ENCODE data around the gene SZRD1. TPM values are rescaled to one million over a fixed set of nuclear protein-coding genes. Genes with fewer than 3 reads are reported as not detected.
A peak's percentile ranks its signal among the peaks of the same experiment; 100 is the strongest.

Gene SZRD1
- total RNA-seq (127 TPM), polyA plus RNA-seq (ENCODE audit: insufficient read depth, low read depth, low replicate concordance) (77.3 TPM)
- long read RNA-seq, donor 1, transcript SZRD1-202 (3 exons, 3,447 nt): major isoform, 11 of 46 reads
- long read RNA-seq, donor 1, transcript SZRD1-201 (4 exons, 3,636 nt): minor isoform, 5 of 46 reads
- long read RNA-seq, donor 1, partial matches to known transcripts: 23 of 46 reads
- long read RNA-seq, donor 1, other reads (novel, unspliced or antisense): 0 of 46 reads
- long read RNA-seq, donor 2, transcript SZRD1-201 (4 exons, 3,636 nt): minor isoform, 12 of 63 reads
- long read RNA-seq, donor 2, transcript SZRD1-202 (3 exons, 3,447 nt): major isoform, 15 of 63 reads
- long read RNA-seq, donor 2, transcript SZRD1-210 (3 exons, 3,401 nt): minor isoform, 13 of 63 reads
- long read RNA-seq, donor 2, partial matches to known transcripts: 20 of 63 reads
- long read RNA-seq, donor 2, other reads (novel, unspliced or antisense): 0 of 63 reads
- long read RNA-seq, donor 3, transcript SZRD1-210 (3 exons, 3,401 nt): minor isoform, 14 of 113 reads
- long read RNA-seq, donor 3, transcript SZRD1-203 (4 exons, 892 nt): minor isoform, 8 of 113 reads
- long read RNA-seq, donor 3, transcript SZRD1-202 (3 exons, 3,447 nt): major isoform, 20 of 113 reads
- long read RNA-seq, donor 3, transcript SZRD1-201 (4 exons, 3,636 nt): minor isoform, 12 of 113 reads
- long read RNA-seq, donor 3, partial matches to known transcripts: 59 of 113 reads
- long read RNA-seq, donor 3, other reads (novel, unspliced or antisense): 0 of 113 reads
- long read RNA-seq, donor 4, transcript SZRD1-201 (4 exons, 3,636 nt): major isoform, 21 of 113 reads
- long read RNA-seq, donor 4, transcript SZRD1-210 (3 exons, 3,401 nt): major isoform, 21 of 113 reads
- long read RNA-seq, donor 4, transcript SZRD1-202 (3 exons, 3,447 nt): minor isoform, 16 of 113 reads
- long read RNA-seq, donor 4, transcript SZRD1-203 (4 exons, 892 nt): minor isoform, 11 of 113 reads
- long read RNA-seq, donor 4, partial matches to known transcripts: 44 of 113 reads
- long read RNA-seq, donor 4, other reads (novel, unspliced or antisense): 0 of 113 reads
- long read RNA-seq, donor 5, partial matches to known transcripts: 0 of 5 reads
- long read RNA-seq, donor 5, other reads (novel, unspliced or antisense): 0 of 5 reads
- long read RNA-seq, donor 6, transcript SZRD1-202 (3 exons, 3,447 nt): major isoform, 8 of 23 reads
- long read RNA-seq, donor 6, partial matches to known transcripts: 5 of 23 reads
- long read RNA-seq, donor 6, other reads (novel, unspliced or antisense): 0 of 23 reads
- long read RNA-seq, donor 7, transcript SZRD1-210 (3 exons, 3,401 nt): minor isoform, 5 of 64 reads
- long read RNA-seq, donor 7, transcript SZRD1-201 (4 exons, 3,636 nt): major isoform, 13 of 64 reads
- long read RNA-seq, donor 7, transcript SZRD1-202 (3 exons, 3,447 nt): minor isoform, 8 of 64 reads
- long read RNA-seq, donor 7, partial matches to known transcripts: 8 of 64 reads
- long read RNA-seq, donor 7, other reads (novel, unspliced or antisense): 29 of 64 reads
- long read RNA-seq, donor 8, transcript SZRD1-201 (4 exons, 3,636 nt): minor isoform, 9 of 93 reads
- long read RNA-seq, donor 8, transcript SZRD1-202 (3 exons, 3,447 nt): major isoform, 16 of 93 reads
- long read RNA-seq, donor 8, transcript SZRD1-210 (3 exons, 3,401 nt): minor isoform, 9 of 93 reads
- long read RNA-seq, donor 8, transcript SZRD1-203 (4 exons, 892 nt): minor isoform, 5 of 93 reads
- long read RNA-seq, donor 8, partial matches to known transcripts: 54 of 93 reads
- long read RNA-seq, donor 8, other reads (novel, unspliced or antisense): 0 of 93 reads
- long read RNA-seq, donor 9, transcript SZRD1-202 (3 exons, 3,447 nt): minor isoform, 6 of 32 reads
- long read RNA-seq, donor 9, transcript SZRD1-210 (3 exons, 3,401 nt): major isoform, 7 of 32 reads
- long read RNA-seq, donor 9, partial matches to known transcripts: 15 of 32 reads
- long read RNA-seq, donor 9, other reads (novel, unspliced or antisense): 0 of 32 reads
- long read RNA-seq, donor 10, transcript SZRD1-210 (3 exons, 3,401 nt): minor isoform, 8 of 48 reads
- long read RNA-seq, donor 10, transcript SZRD1-201 (4 exons, 3,636 nt): minor isoform, 9 of 48 reads
- long read RNA-seq, donor 10, transcript SZRD1-203 (4 exons, 892 nt): minor isoform, 5 of 48 reads
- long read RNA-seq, donor 10, transcript SZRD1-202 (3 exons, 3,447 nt): major isoform, 10 of 48 reads
- long read RNA-seq, donor 10, partial matches to known transcripts: 16 of 48 reads
- long read RNA-seq, donor 10, other reads (novel, unspliced or antisense): 0 of 48 reads

GRCh38 chr1:16366722-16367257, at the start of gene SZRD1:
Gene SZRD1 (plus strand): TSS chr1:16367242. CDS start chr1:16367258, 16 bp downstream.
- Histone ChIP-seq H3K36me3 (ENCODE audit: control insufficient read depth in 2 of 3, insufficient read depth in 3 of 3, low read length in 3 of 3) (no peaks in the 10 kb centered on the region), H3K9me3 (ENCODE audit: control insufficient read depth in 2 of 3, insufficient read depth in 1 of 3, low read length in 3 of 3) (no peaks in the 10 kb centered on the region), H3K9ac (ENCODE audit: low read length in 3 of 3) (peak within 1 kb of the TSS; percentile 74 to 97 (median 87)), H3K27me3 (ENCODE audit: control insufficient read depth, insufficient read depth, low read length) (no peaks in the 10 kb centered on the region), H3K27ac (ENCODE audit: low read depth in 2 of 2, low read length in 2 of 2) (peak within 1 kb of the TSS; percentile 96 to 98), H3K4me3 (ENCODE audit: low read length in 3 of 3) (peak within 1 kb of the TSS; percentile 79 to 94 (median 84)), H3K4me1 (ENCODE audit: control insufficient read depth in 2 of 3, insufficient read depth in 2 of 3, low read depth in 1 of 3, low read length in 3 of 3) (peaks cover 4 to 5% (median 4%) of the 10 kb centered on the region in 3 donors)
- peak; percentile 93 for FAIRE-seq
- TF ChIP-seq, protein P1, sequence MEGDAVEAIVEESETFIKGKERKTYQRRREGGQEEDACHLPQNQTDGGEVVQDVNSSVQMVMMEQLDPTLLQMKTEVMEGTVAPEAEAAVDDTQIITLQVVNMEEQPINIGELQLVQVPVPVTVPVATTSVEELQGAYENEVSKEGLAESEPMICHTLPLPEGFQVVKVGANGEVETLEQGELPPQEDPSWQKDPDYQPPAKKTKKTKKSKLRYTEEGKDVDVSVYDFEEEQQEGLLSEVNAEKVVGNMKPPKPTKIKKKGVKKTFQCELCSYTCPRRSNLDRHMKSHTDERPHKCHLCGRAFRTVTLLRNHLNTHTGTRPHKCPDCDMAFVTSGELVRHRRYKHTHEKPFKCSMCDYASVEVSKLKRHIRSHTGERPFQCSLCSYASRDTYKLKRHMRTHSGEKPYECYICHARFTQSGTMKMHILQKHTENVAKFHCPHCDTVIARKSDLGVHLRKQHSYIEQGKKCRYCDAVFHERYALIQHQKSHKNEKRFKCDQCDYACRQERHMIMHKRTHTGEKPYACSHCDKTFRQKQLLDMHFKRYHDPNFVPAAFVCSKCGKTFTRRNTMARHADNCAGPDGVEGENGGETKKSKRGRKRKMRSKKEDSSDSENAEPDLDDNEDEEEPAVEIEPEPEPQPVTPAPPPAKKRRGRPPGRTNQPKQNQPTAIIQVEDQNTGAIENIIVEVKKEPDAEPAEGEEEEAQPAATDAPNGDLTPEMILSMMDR (IDR thresholded peaks at IDR 0.05; ENCODE audit: borderline replicate concordance, extremely low read depth, insufficient read depth): no peak
- intact Hi-C loops (cut with DNase I): no loop called here
- DNase-seq: peak; percentile 99 to 100 (median 99)

GRCh38 chr1:16318555-16318954, 48.5 kb upstream of the SZRD1 start:
- TF ChIP-seq, protein P1 (IDR thresholded peaks at IDR 0.05; ENCODE audit: borderline replicate concordance, extremely low read depth, insufficient read depth): no peak
- Histone ChIP-seq H3K9ac (ENCODE audit: low read length in 3 of 3) (no peak overlapping the region), H3K27ac (ENCODE audit: low read depth in 2 of 2, low read length in 2 of 2) (no peak overlapping the region), H3K4me3 (ENCODE audit: low read length in 3 of 3) (no peak overlapping the region), H3K9me3 (ENCODE audit: control insufficient read depth in 2 of 3, insufficient read depth in 1 of 3, low read length in 3 of 3) (no peaks in the 10 kb centered on the region), H3K36me3 (ENCODE audit: control insufficient read depth in 2 of 3, insufficient read depth in 3 of 3, low read length in 3 of 3) (peaks cover 4 to 10% (median 6%) of the 10 kb centered on the region in 3 donors), H3K27me3 (ENCODE audit: control insufficient read depth, insufficient read depth, low read length) (no peaks in the 10 kb centered on the region), H3K4me1 (ENCODE audit: control insufficient read depth in 2 of 3, insufficient read depth in 2 of 3, low read depth in 1 of 3, low read length in 3 of 3) (peaks cover 0 to 7% (median 7%) of the 10 kb centered on the region in 3 donors)
- no peak for FAIRE-seq
- DNase-seq: peak in 2 of 5 donors; percentile 12 to 23
- intact Hi-C loops (cut with DNase I): no loop called here
